Measurements from ENCODE around the gene KRTAP19-7. TPM values are rescaled to one million over a fixed set of nuclear protein-coding genes. Genes with fewer than 3 reads are reported as not detected.
A peak's percentile ranks its signal among the peaks of the same experiment; 100 is the strongest.

The KRTAP19-7 gene
- total and polyA plus RNA-seq, 11 donors: not detected

- no peak overlapping the region for H3K4me3 ChIP-seq
- no peak for TF ChIP-seq CTCF (IDR thresholded peaks at IDR 0.05)
- TF ChIP-seq POLR2A (IDR thresholded peaks at IDR 0.05): no peak
- no peaks in the 10 kb centered on the region for H3K9me3 ChIP-seq
- no peak for DNase-seq
- intact Hi-C loops (cut with DNase I): no loop called here
- no peaks in the 10 kb centered on the region for H3K36me3 ChIP-seq
- no peaks in the 10 kb centered on the region for H3K4me1 ChIP-seq
- H3K27ac ChIP-seq: no peak overlapping the region
- no peak for ATAC-seq
- no peaks in the 10 kb centered on the region for H3K27me3 ChIP-seq
These were observed 16.7 kb upstream of the KRTAP19-7 start for GRCh38 chr21:30577766-30578165.

DNA sequence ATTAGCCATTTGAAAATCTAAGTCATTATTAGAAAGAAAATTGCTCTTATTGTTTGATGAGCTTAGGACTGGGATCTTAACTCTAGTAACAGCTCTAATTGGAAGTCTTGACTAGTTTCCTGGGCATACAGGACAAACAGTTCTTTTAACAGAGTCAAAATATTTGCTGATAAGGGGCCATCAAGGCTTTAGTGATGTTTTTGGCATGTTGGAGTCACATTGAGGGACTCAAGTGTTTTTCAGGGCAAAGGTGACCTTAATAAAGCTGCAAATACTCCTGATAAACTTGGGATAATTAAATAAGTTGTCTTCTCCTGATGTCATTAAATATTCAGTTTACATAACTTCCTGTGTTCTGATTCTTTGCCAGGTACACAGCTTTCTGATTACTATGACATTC, 6.5 kb upstream of the KRTAP19-7 start:
- Histone ChIP-seq H3K27ac (peak overlapping the region in 7 of 12 donors; percentile 6 to 50 (median 24)), H3K9me3 (no peaks in the 10 kb centered on the region), H3K4me3 (no peak overlapping the region), H3K36me3 (no peaks in the 10 kb centered on the region), H3K4me1 (peaks cover 0 to 8% (median 0%) of the 10 kb centered on the region in 12 donors), H3K27me3 (no peaks in the 10 kb centered on the region)
- peak; percentile 45 to 84 (median 78) for ATAC-seq
- TF ChIP-seq CTCF (IDR thresholded peaks at IDR 0.05): no peak
- no peak for TF ChIP-seq POLR2A (IDR thresholded peaks at IDR 0.05)
- no peak for DNase-seq
- intact Hi-C loops (cut with DNase I): loop anchor here in 1 of 10 donors (10.0 kb wide), 1 partner anchor 83 kb away; the partner anchor contains the start of genes KRTAP19-1 and KRTAP19-2

DNA sequence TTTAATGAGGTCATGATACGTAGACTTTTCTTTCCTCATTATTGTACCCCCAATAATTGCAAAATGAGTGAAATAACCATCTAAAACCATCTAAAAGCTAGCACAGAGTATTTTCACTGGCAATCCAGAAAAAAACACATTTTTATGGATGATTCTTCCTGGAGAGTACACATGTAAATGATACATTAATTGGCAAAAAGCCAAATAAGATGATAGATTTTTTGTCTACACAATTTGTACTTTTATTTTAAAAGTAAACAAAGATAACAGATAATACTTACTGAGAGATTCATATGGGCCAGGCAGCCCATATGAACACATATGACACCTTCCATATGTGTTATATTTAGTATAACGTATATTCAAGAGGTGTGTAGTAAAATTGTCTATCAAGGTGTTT, 2.5 kb upstream of the KRTAP19-7 start:
- ATAC-seq: no peak
- no peaks in the 10 kb centered on the region for H3K36me3 ChIP-seq

GRCh38 chr21:30563072-30563471, 2.0 kb upstream of the KRTAP19-7 start:
- TF ChIP-seq CTCF (IDR thresholded peaks at IDR 0.05) (no peak), POLR2A (IDR thresholded peaks at IDR 0.05) (no peak)
- 23 to 46% (median 35%) methylated on average over 6 of the region's 6 CpGs for WGBS, 4 donors
- DNase-seq (no peak), ATAC-seq (peak in 2 of 4 donors; percentile 47 to 71)
- H3K4me3 ChIP-seq: no peak overlapping the region
- no peak overlapping the region for H3K27ac ChIP-seq
- no peaks in the 10 kb centered on the region for H3K36me3 ChIP-seq
- H3K27me3 ChIP-seq: no peaks in the 10 kb centered on the region
- H3K4me1 ChIP-seq: peaks cover 0 to 8% (median 0%) of the 10 kb centered on the region in 12 donors
- H3K9me3 ChIP-seq: no peaks in the 10 kb centered on the region
- intact Hi-C loops (cut with DNase I): loop anchor here in 1 of 10 donors (10.0 kb wide), 1 partner anchor 78 kb away; the partner anchor contains the start of genes KRTAP19-1 and KRTAP19-2

More for the DNA sequence above, 2.5 kb upstream of the KRTAP19-7 start:
- DNase-seq: no peak
- WGBS, 4 donors: 80 to 86% (median 85%) methylated on average over 2 of the region's 2 CpGs
- TF ChIP-seq CTCF (IDR thresholded peaks at IDR 0.05) (no peak), POLR2A (IDR thresholded peaks at IDR 0.05) (no peak)
- Histone ChIP-seq H3K27ac (no peak overlapping the region), H3K27me3 (no peaks in the 10 kb centered on the region), H3K4me3 (no peak overlapping the region), H3K9me3 (no peaks in the 10 kb centered on the region), H3K4me1 (peaks cover 0 to 8% (median 0%) of the 10 kb centered on the region in 12 donors)
- intact Hi-C loops (cut with DNase I): loop anchor here in 1 of 10 donors (10.0 kb wide), 1 partner anchor 79 kb away; the partner anchor contains the start of genes KRTAP19-1 and KRTAP19-2

Data from heart left ventricle (tissue), 16 donors.